ENCODE results near the gene GSX2. TPM values are rescaled to one million over a fixed set of nuclear protein-coding genes. Genes with fewer than 3 reads are reported as not detected.

GSX2 gene
- total and polyA plus RNA-seq, 2 of the 13 experiments (the other 11 are each of a cell fraction or from before 2014, with no cell fraction given): not detected

DNA sequence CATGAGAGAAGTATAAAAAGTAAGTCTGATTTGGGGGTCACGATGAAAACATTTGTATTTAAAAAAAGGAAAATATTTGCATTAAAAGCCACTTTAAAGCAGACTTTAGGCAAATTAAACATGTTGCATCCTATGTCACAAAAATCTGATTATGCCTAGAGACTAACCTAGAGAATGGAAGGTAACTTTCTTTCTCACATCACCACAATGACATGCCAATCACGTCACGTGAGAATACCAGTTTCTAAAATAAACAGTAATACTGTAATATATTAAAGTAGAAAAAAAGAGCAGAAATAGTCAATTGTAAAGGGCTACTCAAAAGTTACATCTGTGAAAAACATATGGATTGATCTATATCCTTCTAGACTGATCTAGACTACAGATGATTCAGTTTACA, 38.9 kb upstream of the GSX2 start:
- Histone ChIP-seq H4K20me1 (ENCODE audit: insufficient read depth, low read length) (peaks cover 53% of the 10 kb centered on the region), H3K4me3 (replicated peaks in 1 of 3; ENCODE audit: insufficient read depth in 1 of 3, low read depth in 2 of 3, low read length in 3 of 3) (peak overlapping the region in 2 of 3 experiments; percentile 12 to 31; a peak in 2 of 6 replicates), H2AFZ (ENCODE audit: low read length) (no peak overlapping the region), H3K27ac (ENCODE audit: extremely low read length, insufficient read depth, low read length) (no peak overlapping the region), H3K9ac (ENCODE audit: insufficient read depth, low read depth, low read length) (no peak overlapping the region), H3K9me3 (ENCODE audit: low read length) (no peaks in the 10 kb centered on the region), H3K27me3 (ENCODE audit: control insufficient read depth in 1 of 2, insufficient read depth in 2 of 2, low read length in 2 of 2) (no peaks in the 10 kb centered on the region; a peak in 1 of 5 replicates), H3K36me3 (replicated peaks in 1 of 2; ENCODE audit: control insufficient read depth in 1 of 2, insufficient read depth in 2 of 2, low read length in 2 of 2) (no peaks in the 10 kb centered on the region), H3K4me1 (ENCODE audit: insufficient read depth, low read length) (peaks cover 74% of the 10 kb centered on the region), H3K4me2 (ENCODE audit: low read depth, low read length) (peak overlapping the region; percentile 76; the same call in 1 of the 2 replicates), H3K79me2 (ENCODE audit: insufficient read depth, low read length) (peaks cover 81% of the 10 kb centered on the region)
- DNase-seq (ENCODE audit: low spot score) (no peak), ATAC-seq (no peak), FAIRE-seq (no peak)
- 89% methylated on average over 3 of the region's 3 CpGs for WGBS (ENCODE audit: low lambda C conversion rate)
- ChIA-PET CTCF (ENCODE audit: low intra/inter-chr PET ratio, low total read pairs) (no interaction called here), POLR2A (no interaction called here)
- intact Hi-C loops (cut with micrococcal nuclease; ENCODE audit: unreplicated experiment) (loop anchor here (5.0 kb wide), 1 partner anchor 156 kb away; no protein-coding TSS in a partner anchor), in situ Hi-C loops (cut with HindIII; ENCODE audit: extremely low pct_ligation_motif_present, low pct_unique_long_range_greater_than_20kb) (no loop called here)
- no TSS peak for BruUV-seq (replicated peaks)
- TF ChIP-seq TEAD3 (CRISPR knock-in tag; optimal IDR thresholded peaks at IDR 0.05; ENCODE audit: borderline replicate concordance) (no peak), NFE2L1 (CRISPR knock-in tag; IDR thresholded peaks at IDR 0.05; ENCODE audit: borderline replicate concordance) (no peak), MZF1 (CRISPR knock-in tag; IDR thresholded peaks at IDR 0.05; ENCODE audit: borderline replicate concordance) (no peak), PHF21A (CRISPR knock-in tag; IDR thresholded peaks at IDR 0.05) (no peak), ZNF543 (CRISPR knock-in tag; IDR thresholded peaks at IDR 0.05) (no peak), DZIP1 (CRISPR knock-in tag; IDR thresholded peaks at IDR 0.05) (no peak), GLMP (CRISPR knock-in tag; IDR thresholded peaks at IDR 0.05; ENCODE audit: borderline replicate concordance) (no peak), TMF1 (CRISPR knock-in tag; IDR thresholded peaks at IDR 0.05; ENCODE audit: low read depth) (no peak), FOXA3 (CRISPR knock-in tag; IDR thresholded peaks at IDR 0.05) (no peak), MEIS1 (CRISPR knock-in tag; IDR thresholded peaks at IDR 0.05; ENCODE audit: borderline replicate concordance) (no peak), ZNF713 (CRISPR knock-in tag; IDR thresholded peaks at IDR 0.05) (no peak), ZFP36L2 (CRISPR knock-in tag; IDR thresholded peaks at IDR 0.05) (no peak), PAF1 (CRISPR knock-in tag; IDR thresholded peaks at IDR 0.05) (no peak), SMC3 (IDR thresholded peaks at IDR 0.05; ENCODE audit: low read length) (no peak), NCOR1 (IDR thresholded peaks at IDR 0.05; ENCODE audit: borderline replicate concordance, low read length) (no peak), AFF4 (CRISPR knock-in tag; IDR thresholded peaks at IDR 0.05) (no peak)
- TF ChIP-seq, protein P1, sequence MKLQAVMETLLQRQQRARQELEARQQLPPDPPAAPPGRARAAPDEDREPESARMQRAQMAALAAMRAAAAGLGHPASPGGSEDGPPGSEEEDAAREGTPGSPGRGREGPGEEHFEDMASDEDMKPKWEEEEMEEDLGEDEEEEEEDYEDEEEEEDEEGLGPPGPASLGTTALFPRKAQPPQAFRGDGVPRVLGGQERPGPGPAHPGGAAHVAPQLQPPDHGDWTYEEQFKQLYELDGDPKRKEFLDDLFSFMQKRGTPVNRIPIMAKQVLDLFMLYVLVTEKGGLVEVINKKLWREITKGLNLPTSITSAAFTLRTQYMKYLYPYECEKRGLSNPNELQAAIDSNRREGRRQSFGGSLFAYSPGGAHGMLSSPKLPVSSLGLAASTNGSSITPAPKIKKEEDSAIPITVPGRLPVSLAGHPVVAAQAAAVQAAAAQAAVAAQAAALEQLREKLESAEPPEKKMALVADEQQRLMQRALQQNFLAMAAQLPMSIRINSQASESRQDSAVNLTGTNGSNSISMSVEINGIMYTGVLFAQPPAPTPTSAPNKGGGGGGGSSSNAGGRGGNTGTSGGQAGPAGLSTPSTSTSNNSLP (IDR thresholded peaks at IDR 0.05; ENCODE audit: low read depth, low read length): no peak

All from HepG2 (cell line).